ENCODE measurements around the gene SPINK1.

DNA sequence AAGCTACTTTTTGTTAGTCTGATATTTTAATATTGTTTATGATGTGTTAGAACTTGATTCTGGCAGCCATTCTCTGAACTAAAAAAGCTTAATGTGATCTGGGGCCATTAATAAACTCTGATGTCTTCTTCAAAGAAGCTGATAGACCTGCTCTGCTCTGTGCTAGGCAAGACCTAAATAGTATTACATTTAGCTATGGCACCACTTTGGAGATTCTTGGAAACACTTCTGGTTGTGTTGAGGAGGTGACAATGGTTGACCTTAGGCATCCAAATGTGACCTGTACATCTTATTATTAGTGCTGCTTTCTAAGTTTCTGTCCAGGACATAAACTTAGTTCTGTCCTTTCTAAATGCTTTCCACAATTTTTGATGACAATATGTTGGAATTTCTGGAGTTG is 25.3 kb upstream of the SPINK1 start:
- TF ChIP-seq CTCF (optimal IDR thresholded peaks at IDR 0.05 in 1 of 3, IDR thresholded peaks at IDR 0.05 in 1 of 3, conservative IDR thresholded peaks at IDR 0.05 in 1 of 3; ENCODE audit: extremely low read depth in 1 of 3, insufficient read depth in 2 of 3, low read length in 3 of 3): no peak
- no peak for TF ChIP-seq EZH2 (IDR thresholded peaks at IDR 0.05; ENCODE audit: low read length)
